NCI-H1417 (cell line): Measurements from ENCODE around the gene DDX10.

Source experiments
- DNase-seq, 3 experiments: peaks; one replicate each; lab custom pipeline; 2025; lab: John Stamatoyannopoulos, UW

DDX10 gene

GRCh38 chr11:108906329-108906728, 241.5 kb downstream of the DDX10 start:
- DNase-seq: no peak

DNA sequence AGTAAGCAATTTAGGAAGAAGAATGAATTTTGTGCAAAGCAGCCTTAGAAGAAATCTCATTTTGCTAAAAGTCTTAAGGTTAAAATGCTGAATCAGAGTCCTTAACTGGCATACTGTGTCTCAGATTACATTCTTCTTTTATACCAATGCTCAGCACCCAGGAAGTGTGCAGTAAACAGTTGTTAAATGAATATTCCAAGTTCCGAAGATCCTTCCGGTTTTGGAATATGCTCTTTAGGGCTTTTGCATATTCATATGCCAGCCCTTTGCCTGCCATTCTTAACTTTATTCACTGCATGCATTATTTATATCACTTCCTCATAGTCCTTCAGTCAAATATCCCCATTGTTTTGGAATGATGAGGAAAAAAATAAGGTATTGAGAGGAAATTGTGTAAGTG, 242.0 kb downstream of the DDX10 start:
- DNase-seq: no peak

- DNase-seq: no peak
Observed at GRCh38 chr11:108909041-108909440, 244.2 kb downstream of the DDX10 start.

DNA sequence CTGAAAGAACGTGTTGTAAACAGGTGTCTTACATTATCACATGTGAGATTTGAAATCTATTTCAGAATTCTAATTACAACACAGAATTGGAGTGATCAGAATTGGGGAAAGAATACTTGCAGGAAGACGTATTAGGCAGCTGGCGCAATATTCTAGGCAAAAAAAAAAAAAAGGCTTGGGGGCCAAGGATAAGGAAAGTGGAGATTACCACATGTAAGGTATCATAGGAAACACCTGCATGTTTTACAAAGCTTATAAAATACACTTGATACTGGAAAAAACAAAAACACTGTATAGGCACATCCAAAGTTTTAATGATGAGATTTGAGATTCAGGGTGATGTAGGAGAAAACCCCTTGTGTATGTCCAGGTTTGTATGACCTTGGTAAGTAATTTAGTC, 245.1 kb downstream of the DDX10 start:
- no peak for DNase-seq

GRCh38 chr11:108912581-108912980, 247.7 kb downstream of the DDX10 start:
- DNase-seq: no peak

DNA sequence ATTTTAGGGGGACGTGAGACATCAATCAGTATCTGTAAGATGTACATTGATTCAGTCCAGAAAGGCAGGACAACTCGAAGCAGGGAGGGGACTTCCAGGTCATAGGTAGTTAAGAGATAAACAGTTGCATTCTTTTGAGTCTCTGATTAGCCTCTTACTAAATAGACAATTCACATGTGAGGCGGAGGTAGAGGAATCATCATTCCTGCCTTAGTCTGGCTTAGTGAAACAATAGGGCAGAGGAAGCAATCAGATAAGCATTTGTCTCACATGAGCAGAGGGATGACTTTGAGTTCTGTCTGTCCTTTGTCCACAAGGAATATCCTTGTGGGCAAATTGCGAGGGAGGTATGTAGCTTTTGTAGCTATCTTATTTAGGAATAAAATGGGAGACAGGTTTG, 248.3 kb downstream of the DDX10 start:
- no peak for DNase-seq

- no peak for DNase-seq
Observed at GRCh38 chr11:108914211-108914610, 249.3 kb downstream of the DDX10 start.

DNA sequence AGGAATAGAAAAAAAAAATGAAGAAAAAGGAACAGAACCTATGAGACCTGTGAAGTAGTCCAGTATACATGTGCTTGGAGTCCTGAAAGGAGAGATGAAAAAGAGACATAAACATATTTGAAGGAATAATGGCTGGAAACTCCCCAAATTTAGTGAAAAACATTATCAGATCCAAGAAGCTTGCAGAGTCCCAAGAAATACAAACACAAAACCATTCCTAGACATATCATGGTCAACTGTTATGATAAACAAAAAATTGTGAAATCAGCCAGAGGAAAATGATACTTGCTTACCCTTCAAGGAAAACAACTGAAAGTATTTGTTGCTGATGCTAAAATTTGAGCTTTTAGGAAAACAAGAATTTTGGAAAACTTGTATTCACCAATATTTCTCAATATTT, 250.1 kb downstream of the DDX10 start:
- DNase-seq: no peak

DNA sequence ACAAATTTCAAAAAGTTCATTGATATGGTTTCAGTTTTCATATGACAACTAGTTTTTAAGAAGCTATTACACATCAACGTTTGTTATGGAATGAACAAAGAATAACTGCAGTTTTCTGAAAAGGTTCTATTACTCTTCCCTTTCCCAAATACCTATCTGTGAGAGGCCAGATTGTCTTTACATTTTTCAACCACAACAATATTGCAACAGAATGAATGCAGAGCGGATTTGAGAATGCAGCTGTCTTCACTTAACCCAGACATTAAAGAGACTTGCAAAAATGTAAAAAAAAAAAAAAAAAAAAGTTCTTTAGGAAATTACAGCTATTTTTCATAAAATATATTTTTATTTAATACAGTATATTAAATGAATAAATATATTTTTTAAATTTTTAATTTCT, 250.8 kb downstream of the DDX10 start:
- no peak for DNase-seq

DNA sequence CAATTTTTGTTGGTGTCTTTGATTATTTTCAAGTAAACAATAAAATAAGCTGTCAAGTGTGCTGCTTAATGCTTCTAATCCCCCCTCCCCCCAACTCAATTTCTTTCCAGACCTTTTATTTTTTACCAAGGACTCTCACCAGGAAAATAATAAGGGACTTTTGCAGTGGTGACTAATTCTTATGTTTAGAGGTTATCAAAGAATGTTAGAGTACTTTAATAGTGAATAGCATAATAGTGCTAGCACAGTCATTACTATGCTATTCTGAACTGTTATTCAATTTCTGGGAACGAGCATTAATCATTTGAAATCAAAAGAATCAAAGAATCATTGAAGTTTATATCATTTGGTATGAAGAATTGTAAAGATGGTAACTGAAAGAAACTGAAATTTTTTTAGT, 251.4 kb downstream of the DDX10 start:
- no peak for DNase-seq

- DNase-seq: no peak
Observed at GRCh38 chr11:108916935-108917334, 252.1 kb downstream of the DDX10 start.

- no peak for DNase-seq
Observed at GRCh38 chr11:108921211-108921610, 256.3 kb downstream of the DDX10 start.

- DNase-seq: no peak
Observed at GRCh38 chr11:108922241-108922640, 257.4 kb downstream of the DDX10 start.

- no peak for DNase-seq
Observed at GRCh38 chr11:108923413-108923812, 258.5 kb downstream of the DDX10 start.

DNA sequence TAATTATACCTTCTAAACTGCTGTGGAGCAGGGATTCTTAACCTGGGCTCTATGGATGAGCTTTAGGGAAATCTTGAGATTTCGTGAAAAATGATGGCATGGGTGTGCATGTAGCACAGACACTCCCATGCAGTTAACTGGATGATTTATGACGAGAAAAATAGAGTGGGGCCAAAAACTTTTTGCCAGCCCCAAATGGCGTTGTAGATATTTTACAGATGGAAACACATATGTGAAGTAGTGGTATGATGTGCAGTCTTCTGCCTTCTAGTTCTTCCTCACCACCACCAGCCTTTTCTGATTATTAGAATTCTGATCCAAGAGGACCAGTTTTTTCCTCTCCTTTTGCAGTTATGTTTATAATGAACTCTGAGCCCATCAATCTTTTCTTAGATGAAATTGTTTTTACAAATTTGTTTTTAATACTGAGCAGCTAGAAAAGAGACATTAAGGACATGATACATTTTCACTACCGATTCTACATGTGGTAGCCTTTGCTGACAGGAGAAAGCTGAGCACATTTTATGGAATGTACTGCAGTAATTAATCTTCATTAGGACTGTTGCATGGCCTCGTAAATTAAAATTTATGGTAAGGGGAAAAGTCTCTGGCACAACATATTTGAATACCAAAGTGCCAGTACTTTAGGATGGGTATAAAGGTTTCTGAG, 261.4 kb downstream of the DDX10 start:
- DNase-seq: no peak

DNA sequence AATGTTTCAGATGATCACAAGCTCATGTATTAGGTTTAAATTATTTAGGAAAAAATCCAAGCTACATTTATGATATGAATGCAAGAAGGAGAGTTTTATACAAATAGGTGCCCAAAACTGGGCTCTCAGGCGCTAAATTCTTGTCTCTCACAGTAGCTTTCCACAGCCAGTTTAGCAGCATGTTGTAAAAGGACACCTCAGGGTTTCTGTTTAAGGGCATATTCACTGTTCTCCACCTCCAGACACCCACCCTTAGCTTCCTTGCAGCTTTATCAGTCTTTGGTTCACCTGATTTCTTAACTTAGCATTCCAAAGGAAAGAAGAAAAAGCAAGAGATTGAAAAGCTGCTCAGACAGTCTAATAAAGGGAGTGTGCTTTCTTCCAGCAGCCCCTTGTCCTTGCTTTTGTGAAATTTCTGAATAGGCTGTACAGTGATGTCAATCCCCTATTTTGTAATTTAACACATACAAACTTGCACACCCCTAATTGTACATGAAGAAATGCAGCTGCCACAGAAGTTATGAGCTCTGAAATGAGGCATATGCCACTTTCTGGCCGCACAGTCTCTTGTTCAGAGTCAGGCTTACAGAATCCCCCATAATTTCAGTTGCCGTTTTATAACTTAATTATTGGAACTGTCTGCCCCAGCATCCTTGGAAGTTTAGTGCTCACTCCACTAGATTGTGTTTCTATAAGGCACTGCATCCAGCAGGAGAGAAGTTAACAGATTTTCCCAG, 262.1 kb downstream of the DDX10 start:
- no peak for DNase-seq

GRCh38 chr11:108927791-108928545, 263.1 kb downstream of the DDX10 start:
- peak in 2 of 3 experiments; percentile 54 to 76 for DNase-seq

DNA sequence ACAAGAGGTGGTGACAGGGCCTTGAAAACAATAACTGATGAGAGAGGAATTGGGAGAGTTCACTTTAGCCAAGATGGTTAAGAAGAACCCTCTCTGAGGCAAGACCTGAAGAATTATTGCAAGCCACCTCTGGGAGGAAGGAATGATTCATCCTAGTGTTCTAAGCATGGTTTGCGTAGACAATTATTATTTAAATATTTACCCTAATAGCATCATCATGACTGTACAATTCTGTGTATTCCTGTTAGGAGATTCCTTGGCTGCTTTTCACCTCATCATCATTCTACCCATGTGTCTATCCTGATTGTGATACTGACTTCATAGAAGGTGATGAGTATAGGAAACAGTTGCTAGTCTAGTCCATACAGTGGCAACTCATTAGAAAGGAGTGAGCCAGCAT, 264.4 kb downstream of the DDX10 start:
- DNase-seq: no peak

GRCh38 chr11:108931168-108931567, 266.3 kb downstream of the DDX10 start:
- no peak for DNase-seq

DNA sequence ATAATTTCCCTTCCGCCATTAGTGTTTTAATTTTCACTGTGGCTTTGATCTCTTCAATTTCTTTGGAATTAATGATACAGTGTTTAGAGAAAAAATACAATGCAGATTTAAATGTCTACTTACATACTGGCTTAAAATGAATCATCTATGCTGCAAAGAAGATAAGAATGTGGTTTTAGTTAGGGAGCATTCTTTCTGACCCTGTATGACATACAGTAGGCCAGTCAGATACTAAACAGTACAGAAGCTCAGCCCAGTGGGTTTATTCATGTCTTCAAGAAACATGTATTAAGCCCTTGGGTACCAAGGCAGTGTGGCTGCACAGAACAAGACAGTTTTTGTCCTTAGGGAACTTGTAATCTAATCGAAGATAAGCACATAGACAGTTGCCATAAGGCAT, 268.8 kb downstream of the DDX10 start:
- DNase-seq: no peak

DNA sequence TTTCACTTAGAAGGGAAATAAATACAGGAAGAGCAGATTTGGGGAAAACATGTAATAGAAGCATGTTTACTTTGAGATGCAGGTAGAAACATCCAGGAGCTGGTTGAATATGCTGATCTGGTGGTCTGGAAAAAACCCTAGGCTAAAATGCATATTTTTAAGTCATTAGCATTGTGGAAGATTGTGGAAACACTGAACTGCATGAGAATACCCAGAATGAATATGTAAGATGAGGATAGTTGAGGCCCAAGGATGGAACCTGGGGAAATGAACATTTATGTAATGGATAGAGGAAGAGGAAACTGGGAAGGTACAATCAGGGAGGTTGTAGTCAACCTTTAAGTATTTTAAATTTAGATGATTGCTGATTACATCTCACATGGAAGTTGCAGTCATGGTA, 269.4 kb downstream of the DDX10 start:
- DNase-seq: no peak

DNA sequence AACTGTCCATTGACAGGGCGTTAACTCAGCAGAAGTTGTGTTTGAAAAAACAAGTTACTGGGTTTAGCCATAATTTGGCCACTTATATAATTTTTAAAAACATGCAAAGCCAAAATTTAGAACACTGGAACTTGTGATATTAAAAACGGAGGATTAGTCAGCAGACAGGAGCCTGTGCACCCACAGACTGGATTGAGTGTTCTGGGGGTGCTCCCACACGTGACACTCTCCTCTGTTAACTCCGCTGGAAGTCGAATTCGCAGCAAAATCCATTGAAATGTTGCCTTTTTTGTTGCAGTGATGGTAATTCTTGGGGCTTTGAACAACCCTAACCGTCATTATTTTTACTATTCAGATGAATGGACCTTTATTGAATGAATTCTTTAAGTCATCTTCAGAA, 269.8 kb downstream of the DDX10 start:
- DNase-seq: no peak

- DNase-seq: no peak
Observed at GRCh38 chr11:108937746-108938145, 272.9 kb downstream of the DDX10 start.
